CD14-positive monocyte (primary cell): ENCODE data around the gene FASTK. TPM values are rescaled to one million over a fixed set of nuclear protein-coding genes. Genes with fewer than 3 reads are reported as not detected.

ENCODE experiments used
- DNase-seq, 3 donors: peaks; one replicate each; pipeline ENCODE4 v3.0.0-alpha.2; 2011 to 2022
- H2AFZ ChIP-seq: 2 replicates; pipeline ENCODE4 v1.6.0; 2012; ENCODE audit warnings: mild to moderate bottlenecking, low read depth, low read length, inconsistent platforms; ENCODE audit not compliant: insufficient read depth, poor library complexity, severe bottlenecking
- H3K27ac ChIP-seq, 2 donors: 1 replicate in 1 of 2; 2 replicates in 1 of 2; pipeline ENCODE4 v1.5.1; 2012 to 2013; ENCODE audit warnings: low read length in 2 of 2, control low read depth in 1 of 2, inconsistent platforms in 1 of 2, low read depth in 1 of 2, mild to moderate bottlenecking in 1 of 2
- H3K27me3 ChIP-seq, 2 donors: one replicate each; pipeline versions ENCODE4 v1.6.0 to v1.6.1; 2011 to 2013; ENCODE audit warnings: low read length in 2 of 2; ENCODE audit not compliant: control insufficient read depth in 2 of 2, insufficient read depth in 2 of 2
- H3K36me3 ChIP-seq, 2 donors: replicated peaks in 1 of 2; 1 replicate in 1 of 2; 2 replicates in 1 of 2; pipeline versions ENCODE4 v1.5.1 to v1.6.1; 2012 to 2013; ENCODE audit warnings: low read length in 2 of 2, control low read depth in 1 of 2, inconsistent platforms in 1 of 2, mild to moderate bottlenecking in 1 of 2; ENCODE audit not compliant: insufficient read depth in 2 of 2, control insufficient read depth in 1 of 2
- H3K4me1 ChIP-seq, 2 donors: 1 replicate in 1 of 2; 2 replicates in 1 of 2; pipeline versions ENCODE4 v1.5.1 to v1.6.1; 2012 to 2013; ENCODE audit warnings: low read length in 2 of 2, control low read depth in 1 of 2, inconsistent platforms in 1 of 2, mild to moderate bottlenecking in 1 of 2, moderate library complexity in 1 of 2; ENCODE audit not compliant: insufficient read depth in 2 of 2, control insufficient read depth in 1 of 2
- H3K4me2 ChIP-seq: replicated peaks from 2 replicates; pipeline ENCODE3; 2012; ENCODE audit warnings: low read length, moderate library complexity, mild to moderate bottlenecking; ENCODE audit not compliant: poor library complexity, severe bottlenecking; ENCODE audit errors: extremely low read depth
- H3K4me3 ChIP-seq, 3 experiments: fragments of 200-600 bp in 1 of 3; sonication (generic) in 1 of 3; replicated peaks in 1 of 3; 1 replicate in 2 of 3; 2 replicates in 1 of 3; pipeline ENCODE4 v1.5.1; 2011 to 2013; ENCODE audit warnings: low read length in 3 of 3, mild to moderate bottlenecking in 3 of 3, control low read depth in 2 of 3, low read depth in 2 of 3, inconsistent platforms in 1 of 3, moderate library complexity in 1 of 3
- H3K79me2 ChIP-seq: 2 replicates; pipeline ENCODE4 v1.6.0; 2012; ENCODE audit warnings: mild to moderate bottlenecking, control low read depth, inconsistent platforms, low read length, moderate library complexity; ENCODE audit not compliant: insufficient read depth
- H3K9ac ChIP-seq: 2 replicates; pipeline ENCODE4 v1.6.0; 2017; ENCODE audit warnings: low read length, mild to moderate bottlenecking; ENCODE audit not compliant: insufficient read depth, poor library complexity, severe bottlenecking
- H3K9me3 ChIP-seq, 2 donors: replicated peaks in 1 of 2; 1 replicate in 1 of 2; 2 replicates in 1 of 2; pipeline versions ENCODE4 v1.5.1 to v1.6.1; 2012 to 2013; ENCODE audit warnings: low read length in 2 of 2, control low read depth in 1 of 2; ENCODE audit not compliant: control insufficient read depth in 1 of 2, insufficient read depth in 1 of 2
- H4K20me1 ChIP-seq: 2 replicates; pipeline ENCODE4 v1.6.0; 2012; ENCODE audit warnings: mild to moderate bottlenecking, low read length, control low read depth, moderate library complexity; ENCODE audit not compliant: insufficient read depth
- H3K27ac Mint-ChIP-seq, 7 donors: one replicate each; pipeline ENCODE4 v1.8.0; 2020; ENCODE audit warnings: mild to moderate bottlenecking in 7 of 7, mixed read lengths in 7 of 7, moderate library complexity in 6 of 7, inconsistent platforms in 2 of 7
- H3K27me3 Mint-ChIP-seq, 3 donors: one replicate each; pipeline ENCODE4 v1.8.0; 2021 to 2022; ENCODE audit warnings: low read depth in 3 of 3, mild to moderate bottlenecking in 3 of 3, mixed read lengths in 3 of 3, moderate library complexity in 3 of 3, inconsistent platforms in 1 of 3
- H3K36me3 Mint-ChIP-seq, 2 donors: one replicate each; pipeline ENCODE4 v1.8.0; 2020; ENCODE audit warnings: mixed read lengths in 2 of 2, inconsistent platforms in 1 of 2, mild to moderate bottlenecking in 1 of 2
- H3K4me1 Mint-ChIP-seq: one replicate; pipeline ENCODE4 v1.8.0; 2020; ENCODE audit warnings: mild to moderate bottlenecking, mixed read lengths
- H3K4me3 Mint-ChIP-seq, 2 donors: one replicate each; pipeline ENCODE4 v1.8.0; 2020; ENCODE audit warnings: mild to moderate bottlenecking in 2 of 2, mixed read lengths in 2 of 2, moderate library complexity in 1 of 2
- H3K9me3 Mint-ChIP-seq, 7 donors: one replicate each; pipeline ENCODE4 v1.8.0; 2020 to 2022; ENCODE audit warnings: mixed read lengths in 7 of 7, mild to moderate bottlenecking in 6 of 7, moderate library complexity in 6 of 7, inconsistent platforms in 2 of 7
- CTCF ChIP-seq: fragments of 200-600 bp; IDR thresholded peaks from one replicate; pipeline ENCODE4 v1.8.0; 2022; ENCODE audit warnings: antibody characterized with exemption, mild to moderate bottlenecking
- WGBS: methylation state at CpG from one replicate; pipeline ENCODE4 v1.1.5; 2013; ENCODE audit warnings: missing lambda C conversion rate; ENCODE audit not compliant: insufficient coverage; 5-methylcytosine and 5-hydroxymethylcytosine counted together
- intact Hi-C, 2 donors: fragments of 100-400 bp; cut with micrococcal nuclease; formaldehyde crosslinking; loops; one replicate each; pipeline versions ENCODE4 v1.15.0 to v1.15.1; 2023
- polyA plus RNA-seq, 3 donors: library from polyadenylated mRNA; depleted of rRNA in 1 of 3; unstranded in 2 of 3; stranded (reverse) in 1 of 3; fragments of 300-500 nt in 2 of 3; fragments of >200 nt in 1 of 3; fragmentation: Illumina TruSeq in 2 of 3; gene quantifications; 1 replicate in 2 of 3; 2 replicates in 1 of 3; pipeline ENCODE4 v1.2.3, GENCODE V29; 2012 to 2021

Gene FASTK
- polyA plus RNA-seq, 3 donors: 34.7 to 110 (median 38.6) TPM

- H3K36me3 Mint-ChIP-seq: peaks cover 10 to 27% of the 10 kb centered on the region in 2 donors
- Histone ChIP-seq H4K20me1 (no peaks in the 10 kb centered on the region), H3K27ac (no peak overlapping the region), H3K79me2 (no peaks in the 10 kb centered on the region), H3K9ac (no peak overlapping the region), H3K9me3 (no peaks in the 10 kb centered on the region), H3K4me2 (no peak overlapping the region), H3K27me3 (peaks cover 0 to 11% of the 10 kb centered on the region in 2 donors), H3K4me1 (peaks cover 0 to 4% of the 10 kb centered on the region in 2 donors), H3K4me3 (no peak overlapping the region), H3K36me3 (peaks cover 0 to 2% of the 10 kb centered on the region in 2 donors), H2AFZ (no peak overlapping the region)
- intact Hi-C loops: no loop called here
- no peak overlapping the region for H3K27ac Mint-ChIP-seq
- TF ChIP-seq CTCF: no peak
- peaks cover 7 to 17% (median 11%) of the 10 kb centered on the region in 3 donors for H3K27me3 Mint-ChIP-seq
- 90% methylated on average over 5 of the region's 9 CpGs for WGBS
- no peaks in the 10 kb centered on the region for H3K4me1 Mint-ChIP-seq
- DNase-seq: no peak
- H3K9me3 Mint-ChIP-seq: peaks cover 0 to 5% (median 0%) of the 10 kb centered on the region in 7 donors
- H3K4me3 Mint-ChIP-seq: no peak overlapping the region
These were observed 34.6 kb downstream of the FASTK start for GRCh38 chr7:151045967-151046366.

GRCh38 chr7:151045262-151045661, 35.3 kb downstream of the FASTK start:
- H4K20me1 ChIP-seq: no peaks in the 10 kb centered on the region
- H3K4me1 ChIP-seq: no peaks in the 10 kb centered on the region
- H3K4me3 ChIP-seq: no peak overlapping the region
- TF ChIP-seq CTCF: no peak
- no peaks in the 10 kb centered on the region for H3K79me2 ChIP-seq
- no peak overlapping the region for H3K9ac ChIP-seq
- intact Hi-C loops: no loop called here
- H3K27me3 Mint-ChIP-seq: peaks cover 6 to 10% (median 8%) of the 10 kb centered on the region in 3 donors
- H3K36me3 Mint-ChIP-seq: peaks cover 10 to 25% of the 10 kb centered on the region in 2 donors
- H3K27ac ChIP-seq: no peak overlapping the region
- H3K9me3 ChIP-seq: no peaks in the 10 kb centered on the region
- H3K27ac Mint-ChIP-seq: no peak overlapping the region
- H3K4me2 ChIP-seq: no peak overlapping the region
- DNase-seq: no peak
- H3K9me3 Mint-ChIP-seq: peaks cover 0 to 5% (median 0%) of the 10 kb centered on the region in 7 donors
- H3K4me1 Mint-ChIP-seq: no peaks in the 10 kb centered on the region
- H3K4me3 Mint-ChIP-seq: no peak overlapping the region
- H2AFZ ChIP-seq: no peak overlapping the region
- peaks cover 0 to 2% of the 10 kb centered on the region in 2 donors for H3K36me3 ChIP-seq
- H3K27me3 ChIP-seq: peaks cover 0 to 5% of the 10 kb centered on the region in 2 donors
- WGBS: 98% methylated on average over 8 of the region's 11 CpGs
